Colonic mucosa (tissue), 4 donors: ENCODE results near the gene LUC7L3. TPM values are rescaled to one million over a fixed set of nuclear protein-coding genes. Genes with fewer than 3 reads are reported as not detected.

Experiments
- DNase-seq: peaks from one replicate; pipeline ENCODE4 v3.0.0-alpha.2; 2020
- H3K27ac ChIP-seq: fragments of 200-600 bp; one replicate; pipeline ENCODE4 v1.8.0; 2021
- H3K27me3 ChIP-seq: fragments of 200-600 bp; one replicate; pipeline ENCODE4 v1.8.0; 2021
- H3K36me3 ChIP-seq: fragments of 200-600 bp; one replicate; pipeline ENCODE4 v1.8.0; 2021
- H3K4me1 ChIP-seq: fragments of 200-600 bp; one replicate; pipeline ENCODE4 v1.8.0; 2021; ENCODE audit warnings: mild to moderate bottlenecking
- H3K4me3 ChIP-seq: fragments of 200-600 bp; one replicate; pipeline ENCODE4 v1.8.0; 2021
- H3K9ac ChIP-seq, 2 donors: one replicate each; pipeline ENCODE4 v1.7.0; 2013; ENCODE audit warnings: control low read depth in 2 of 2, low read depth in 2 of 2, low read length in 2 of 2
- H3K9me3 ChIP-seq: fragments of 200-600 bp; one replicate; pipeline ENCODE4 v1.8.0; 2021
- CTCF ChIP-seq: fragments of 200-600 bp; IDR thresholded peaks from one replicate; pipeline ENCODE4 v1.8.0; 2022; ENCODE audit warnings: antibody characterized with exemption, mild to moderate bottlenecking
- intact Hi-C: fragments of 100-400 bp; cut with DNase I; formaldehyde crosslinking; loops from one replicate; pipeline ENCODE4 v1.14.1; 2022
- total RNA-seq, 2 donors: library from RNA; stranded (reverse); fragmentation: NEBNext Ultra II Directional in 1 of 2; extraction: Animal tissue kit (Norgen Biotek cat#: 25700) in 1 of 2; gene quantifications; one replicate each; pipeline ENCODE4 v1.2.1, GENCODE V29; 2021
- donor health status: healthy.
- donor health status: DM: no; HTN: no; CAD: no.
- donor health status: DM: no; HTN: no; CAD: no.

LUC7L3 gene
- total RNA-seq, 2 donors from 2014 or later: 73.0 to 88.3 TPM

- Histone ChIP-seq H3K4me3 (no peak overlapping the region), H3K4me1 (peaks cover 22% of the 10 kb centered on the region), H3K9ac (peak overlapping the region in 1 of 2 donors; percentile 75), H3K27ac (peak overlapping the region; percentile 92), H3K9me3 (no peaks in the 10 kb centered on the region), H3K36me3 (no peaks in the 10 kb centered on the region), H3K27me3 (no peaks in the 10 kb centered on the region)
- DNase-seq: no peak
- no peak for TF ChIP-seq CTCF
- intact Hi-C loops: no loop called here
Measured at GRCh38 chr17:50687200-50688066, 32.0 kb upstream of the LUC7L3 start.

GRCh38 chr17:50688245-50688644 lies 31.2 kb upstream of the LUC7L3 start:
- intact Hi-C loops: no loop called here
- Histone ChIP-seq H3K4me1 (peaks cover 22% of the 10 kb centered on the region), H3K9ac (peak overlapping the region in 1 of 2 donors; percentile 75), H3K4me3 (no peak overlapping the region), H3K36me3 (no peaks in the 10 kb centered on the region), H3K27ac (no peak overlapping the region), H3K9me3 (no peaks in the 10 kb centered on the region), H3K27me3 (no peaks in the 10 kb centered on the region)
- TF ChIP-seq CTCF: no peak
- DNase-seq: no peak

- Histone ChIP-seq H3K27me3 (no peaks in the 10 kb centered on the region), H3K9me3 (no peaks in the 10 kb centered on the region), H3K36me3 (no peaks in the 10 kb centered on the region), H3K4me1 (peaks cover 22% of the 10 kb centered on the region), H3K27ac (no peak overlapping the region), H3K9ac (peak overlapping the region in 1 of 2 donors; percentile 74), H3K4me3 (no peak overlapping the region)
- no peak for TF ChIP-seq CTCF
- intact Hi-C loops: no loop called here
- no peak for DNase-seq
Measured at GRCh38 chr17:50689251-50689650, 30.2 kb upstream of the LUC7L3 start.

- no peak for DNase-seq
- Histone ChIP-seq H3K27me3 (no peaks in the 10 kb centered on the region), H3K9me3 (no peaks in the 10 kb centered on the region), H3K36me3 (no peaks in the 10 kb centered on the region), H3K4me1 (peaks cover 19% of the 10 kb centered on the region), H3K9ac (peak overlapping the region; percentile 37 to 74), H3K27ac (peak overlapping the region; percentile 81), H3K4me3 (no peak overlapping the region)
- TF ChIP-seq CTCF: no peak
- intact Hi-C loops: no loop called here
Measured at GRCh38 chr17:50689956-50690886, 29.2 kb upstream of the LUC7L3 start.

GRCh38 chr17:50690887-50691549 lies 28.4 kb upstream of the LUC7L3 start:
- Histone ChIP-seq H3K9ac (peak overlapping the region; percentile 37 to 74), H3K4me1 (peaks cover 11% of the 10 kb centered on the region), H3K27ac (peak overlapping the region; percentile 81), H3K27me3 (no peaks in the 10 kb centered on the region), H3K36me3 (peaks cover 3% of the 10 kb centered on the region), H3K9me3 (no peaks in the 10 kb centered on the region), H3K4me3 (no peak overlapping the region)
- intact Hi-C loops: no loop called here
- DNase-seq: peak; percentile 77
- TF ChIP-seq CTCF: no peak
